ENCODE results near the gene MCRIP2.
"Not testable (repeated sequence)": the region's sequence is repeated elsewhere in the genome, so short reads cannot be mapped to it uniquely, and the experiment has no call there.

MCRIP2 gene

GRCh38 chr16:595094-595528 is 46.5 kb upstream of the MCRIP2 start:
- H3K36me3 ChIP-seq = peaks cover 37% of the 10 kb centered on the region
- no peaks in the 10 kb centered on the region for H3K27me3 ChIP-seq (ENCODE audit: insufficient read depth, low read depth, severe bottlenecking)
- no peak overlapping the region for H3K4me3 ChIP-seq (ENCODE audit: low read depth, low read length)
- H3K27ac ChIP-seq = no peak overlapping the region
- no peak for DNase-seq
- no peaks in the 10 kb centered on the region for H3K9me3 ChIP-seq (ENCODE audit: severe bottlenecking)
- TF ChIP-seq, protein P1, sequence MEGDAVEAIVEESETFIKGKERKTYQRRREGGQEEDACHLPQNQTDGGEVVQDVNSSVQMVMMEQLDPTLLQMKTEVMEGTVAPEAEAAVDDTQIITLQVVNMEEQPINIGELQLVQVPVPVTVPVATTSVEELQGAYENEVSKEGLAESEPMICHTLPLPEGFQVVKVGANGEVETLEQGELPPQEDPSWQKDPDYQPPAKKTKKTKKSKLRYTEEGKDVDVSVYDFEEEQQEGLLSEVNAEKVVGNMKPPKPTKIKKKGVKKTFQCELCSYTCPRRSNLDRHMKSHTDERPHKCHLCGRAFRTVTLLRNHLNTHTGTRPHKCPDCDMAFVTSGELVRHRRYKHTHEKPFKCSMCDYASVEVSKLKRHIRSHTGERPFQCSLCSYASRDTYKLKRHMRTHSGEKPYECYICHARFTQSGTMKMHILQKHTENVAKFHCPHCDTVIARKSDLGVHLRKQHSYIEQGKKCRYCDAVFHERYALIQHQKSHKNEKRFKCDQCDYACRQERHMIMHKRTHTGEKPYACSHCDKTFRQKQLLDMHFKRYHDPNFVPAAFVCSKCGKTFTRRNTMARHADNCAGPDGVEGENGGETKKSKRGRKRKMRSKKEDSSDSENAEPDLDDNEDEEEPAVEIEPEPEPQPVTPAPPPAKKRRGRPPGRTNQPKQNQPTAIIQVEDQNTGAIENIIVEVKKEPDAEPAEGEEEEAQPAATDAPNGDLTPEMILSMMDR (IDR thresholded peaks at IDR 0.05; ENCODE audit: low read depth, low read length) = no peak

DNA sequence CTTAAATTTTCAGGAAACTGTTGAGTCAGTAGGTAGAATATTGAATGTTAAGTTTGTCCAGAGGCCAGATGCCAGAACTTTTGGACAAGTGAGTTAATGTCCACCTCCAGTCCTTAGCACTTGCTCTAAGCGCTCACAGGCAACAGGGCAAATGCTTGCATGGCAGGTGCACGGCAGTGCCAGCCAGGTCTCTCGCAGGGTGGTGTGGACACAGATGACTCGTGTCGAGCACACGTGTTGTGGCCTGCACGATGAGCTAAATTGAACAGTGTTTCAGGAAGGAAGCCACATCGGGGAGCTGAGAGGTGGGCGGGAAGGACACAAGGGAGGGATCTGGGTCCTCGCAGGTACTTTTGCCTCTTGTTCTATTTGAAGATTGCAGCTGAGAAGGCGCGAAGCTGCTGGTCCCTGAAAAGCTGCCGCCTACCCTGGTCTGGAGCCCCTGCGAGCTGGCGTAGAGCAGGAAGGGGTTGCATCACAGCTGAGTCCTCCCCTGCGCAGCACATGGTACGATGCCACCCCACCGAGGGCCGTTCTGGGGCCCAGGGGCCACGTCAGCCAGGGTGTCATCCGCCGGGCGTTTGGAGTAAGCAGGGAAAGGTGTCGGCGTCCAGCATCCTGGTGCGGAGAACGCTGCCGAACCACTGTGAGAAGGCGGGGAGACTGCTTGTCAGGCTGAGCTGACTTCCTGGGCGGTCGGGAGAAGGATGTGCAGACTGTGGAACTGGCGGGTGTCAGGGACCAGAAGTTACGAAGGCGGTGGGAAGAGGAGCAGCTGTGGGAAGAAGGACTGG is 45.5 kb upstream of the MCRIP2 start:
- Histone ChIP-seq H3K9me3 (ENCODE audit: severe bottlenecking) (no peaks in the 10 kb centered on the region), H3K27ac (no peak overlapping the region), H3K36me3 (peaks cover 44% of the 10 kb centered on the region), H3K27me3 (ENCODE audit: insufficient read depth, low read depth, severe bottlenecking) (no peaks in the 10 kb centered on the region), H3K4me3 (ENCODE audit: low read depth, low read length) (no peak overlapping the region)
- DNase-seq = no peak
- TF ChIP-seq, protein P1 (IDR thresholded peaks at IDR 0.05; ENCODE audit: low read depth, low read length) = no peak

GRCh38 chr16:596736-597060 is 44.9 kb upstream of the MCRIP2 start:
- H3K4me3 ChIP-seq (ENCODE audit: low read depth, low read length) = no peak overlapping the region
- DNase-seq = no peak

DNA sequence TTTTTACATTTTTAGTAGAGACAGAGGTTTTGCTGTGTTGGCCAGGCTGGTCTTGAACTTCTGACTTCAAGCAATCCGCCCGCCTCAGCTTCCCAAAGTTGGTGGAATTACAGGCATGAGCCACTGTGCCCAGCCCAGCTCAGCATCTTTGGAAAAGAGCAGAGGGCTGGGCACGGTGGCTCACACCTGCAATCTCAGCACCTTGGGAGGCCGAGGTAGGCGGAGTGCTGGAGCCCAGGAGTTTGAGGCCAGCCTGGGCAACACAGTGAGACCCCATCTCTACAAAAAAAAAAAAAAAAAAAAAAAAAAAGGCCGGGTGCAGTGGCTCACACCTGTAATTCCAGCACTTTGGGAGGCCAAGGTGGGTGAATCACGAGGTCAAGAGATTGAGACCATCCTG is 44.0 kb upstream of the MCRIP2 start:
- not testable (repeated sequence) for H3K4me3 ChIP-seq (ENCODE audit: low read depth, low read length); H3K9me3 ChIP-seq (ENCODE audit: severe bottlenecking)
- peaks cover 48% of the 10 kb centered on the region for H3K36me3 ChIP-seq

More at GRCh38 chr16:596736-597060, 44.9 kb upstream of the MCRIP2 start:
- TF ChIP-seq, protein P1 (IDR thresholded peaks at IDR 0.05; ENCODE audit: low read depth, low read length) = no peak
- Histone ChIP-seq H3K27me3 (ENCODE audit: insufficient read depth, low read depth, severe bottlenecking) (no peaks in the 10 kb centered on the region), H3K27ac (no peak overlapping the region), H3K36me3 (peaks cover 48% of the 10 kb centered on the region), H3K9me3 (ENCODE audit: severe bottlenecking) (no peaks in the 10 kb centered on the region)

DNA sequence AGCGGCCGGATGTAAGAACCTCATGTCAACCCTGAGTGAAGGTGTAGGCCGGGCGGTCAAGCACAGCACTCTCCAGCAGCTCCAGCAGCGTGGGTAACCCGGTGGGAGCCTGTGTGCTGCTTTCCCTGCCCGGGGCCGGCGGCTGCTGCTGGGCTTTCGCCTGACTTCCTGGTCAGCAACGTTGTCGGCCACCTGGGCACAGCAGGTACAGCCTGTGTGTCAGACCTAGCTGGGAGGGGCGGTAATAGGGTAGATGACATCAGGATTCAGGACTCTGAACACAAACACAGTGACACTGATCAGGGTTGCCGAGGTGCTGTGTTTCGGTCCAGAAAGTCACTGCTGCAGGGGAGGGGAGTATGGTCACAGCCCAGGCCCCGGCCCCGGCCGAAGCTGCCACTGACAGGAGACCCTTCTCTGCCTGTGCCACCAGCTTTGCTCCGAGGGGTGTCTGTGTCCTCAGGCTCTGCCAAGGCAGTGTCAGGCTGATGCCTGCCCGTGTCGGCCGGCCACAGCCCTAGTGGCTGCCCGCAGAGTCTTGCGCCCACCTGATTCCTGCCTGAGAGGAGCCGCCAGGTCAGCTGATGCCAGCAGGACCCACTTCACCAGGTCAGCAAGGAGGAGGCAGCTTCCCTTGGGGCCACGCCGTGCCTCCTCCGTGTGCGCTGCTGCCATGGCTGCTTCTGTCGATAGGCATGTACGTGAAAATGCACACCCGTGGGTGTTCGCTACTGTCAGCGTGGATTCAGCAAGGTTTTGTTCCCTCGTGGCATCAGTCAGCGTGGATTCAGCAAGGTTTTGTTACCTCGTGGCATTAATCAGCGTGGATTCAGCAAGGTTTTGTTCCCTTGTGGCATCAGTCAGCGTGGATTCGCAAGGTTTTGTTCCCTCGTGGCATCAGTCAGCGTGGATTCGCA is 42.5 kb upstream of the MCRIP2 start:
- Histone ChIP-seq H3K9me3 (ENCODE audit: severe bottlenecking) (peaks cover 11% of the 10 kb centered on the region), H3K36me3 (peaks cover 46% of the 10 kb centered on the region), H3K27ac (no peak overlapping the region), H3K4me3 (ENCODE audit: low read depth, low read length) (no peak overlapping the region), H3K27me3 (ENCODE audit: insufficient read depth, low read depth, severe bottlenecking) (no peaks in the 10 kb centered on the region)
- no peak for DNase-seq
- TF ChIP-seq, protein P1 (IDR thresholded peaks at IDR 0.05; ENCODE audit: low read depth, low read length) = no peak

More for the DNA sequence above, 44.0 kb upstream of the MCRIP2 start:
- not testable (repeated sequence) for DNase-seq; H3K27me3 ChIP-seq (ENCODE audit: insufficient read depth, low read depth, severe bottlenecking); H3K27ac ChIP-seq

DNA sequence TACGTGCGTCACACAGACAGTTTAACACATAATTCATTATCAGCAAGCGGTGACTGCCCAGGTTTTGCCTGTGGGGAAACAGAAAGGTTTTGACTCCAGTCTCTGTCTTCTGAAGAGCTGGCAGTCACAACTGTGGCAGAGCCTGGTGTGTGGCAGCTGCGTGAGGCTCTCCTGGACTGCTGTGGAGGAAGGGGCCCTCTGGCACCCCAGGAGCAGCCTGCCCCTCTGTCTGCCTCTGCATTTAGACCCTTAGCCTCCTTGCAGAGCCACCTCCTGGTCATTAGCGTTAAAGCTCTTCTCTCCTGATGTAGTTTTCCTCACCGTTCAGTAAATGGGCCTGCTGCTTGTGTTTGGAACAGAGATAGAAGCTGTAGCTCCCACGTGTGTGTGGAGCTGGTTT is 40.8 kb upstream of the MCRIP2 start:
- Histone ChIP-seq H3K4me3 (ENCODE audit: low read depth, low read length) (no peak overlapping the region), H3K9me3 (ENCODE audit: severe bottlenecking) (peaks cover 22% of the 10 kb centered on the region), H3K27me3 (ENCODE audit: insufficient read depth, low read depth, severe bottlenecking) (no peaks in the 10 kb centered on the region), H3K36me3 (peaks cover 54% of the 10 kb centered on the region), H3K27ac (0 out of 2 replicates have a peak overlapping the region, but pooled peaks have one; percentile 22)
- TF ChIP-seq, protein P1 (IDR thresholded peaks at IDR 0.05; ENCODE audit: low read depth, low read length) = peak; percentile 57
- DNase-seq = peak; percentile 50

Measured in WERI-Rb-1 (cell line).